T-helper 1 cell (primary cell): ENCODE results near the gene ATP5F1E.
"Not testable (repeated sequence)": the region's sequence is repeated elsewhere in the genome, so short reads cannot be mapped to it uniquely, and the experiment has no call there.

ENCODE experiments used
- DNase-seq, 5 donors: peaks; one replicate each; pipeline ENCODE4 v3.0.0-alpha.2; 2012 to 2020

Gene ATP5F1E

DNA sequence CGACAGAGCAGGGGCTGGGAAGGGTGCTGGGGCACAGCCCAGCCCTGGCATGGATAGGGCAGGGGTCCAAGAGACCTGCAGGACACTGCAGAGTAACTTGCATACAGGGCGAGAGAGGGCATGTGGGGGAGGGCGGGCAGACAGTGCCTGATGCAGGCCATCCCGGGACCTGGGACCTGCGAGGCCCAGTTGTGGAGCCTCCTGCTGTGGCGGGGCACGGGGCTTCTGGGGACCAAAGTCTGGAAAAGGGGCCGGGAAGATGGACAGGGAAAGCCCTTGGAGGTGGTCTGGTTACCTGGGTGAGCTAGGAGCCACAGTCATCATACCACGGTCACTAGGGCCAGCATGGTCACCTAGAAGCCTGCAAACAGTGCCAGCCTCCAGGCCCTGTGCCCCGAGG is 13.3 kb downstream of the ATP5F1E start:
- DNase-seq, result no peak

DNA sequence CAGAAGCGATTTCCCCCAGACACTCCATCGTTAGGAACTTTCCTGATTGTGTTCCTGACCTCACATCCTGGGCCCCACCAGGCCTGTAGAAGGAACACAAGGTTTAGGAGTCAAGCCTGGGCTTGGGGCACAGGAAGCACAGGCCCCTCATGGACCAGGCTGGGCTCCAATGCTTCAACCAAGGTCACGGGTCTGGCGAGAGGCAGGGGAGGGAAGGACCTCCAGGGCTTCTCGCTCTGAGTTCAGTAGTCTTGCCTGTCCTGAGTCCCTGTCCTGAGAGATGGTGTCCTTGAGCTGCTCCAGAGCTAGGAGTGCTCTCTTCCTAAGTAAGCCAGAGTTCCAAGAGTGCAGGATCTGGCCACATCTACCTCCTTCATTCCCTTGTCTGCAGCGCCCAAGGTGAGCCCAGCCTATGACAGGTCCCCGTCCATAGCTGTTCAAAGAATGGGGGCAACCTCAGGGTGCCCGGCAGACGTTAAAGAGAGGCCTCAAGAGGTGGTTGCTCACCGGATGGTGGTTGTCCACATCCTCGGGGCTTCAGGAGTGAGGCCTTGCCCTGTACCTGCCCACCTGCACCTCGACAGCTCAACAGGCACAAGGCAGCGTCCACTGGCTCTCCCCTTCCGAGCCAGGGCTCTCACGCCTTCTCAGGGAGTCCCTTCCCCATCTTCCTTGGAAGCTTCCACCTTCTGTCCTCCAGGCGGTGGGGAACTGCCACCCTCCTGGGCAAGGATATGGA is 14.5 kb downstream of the ATP5F1E start:
- no peak for DNase-seq

DNA sequence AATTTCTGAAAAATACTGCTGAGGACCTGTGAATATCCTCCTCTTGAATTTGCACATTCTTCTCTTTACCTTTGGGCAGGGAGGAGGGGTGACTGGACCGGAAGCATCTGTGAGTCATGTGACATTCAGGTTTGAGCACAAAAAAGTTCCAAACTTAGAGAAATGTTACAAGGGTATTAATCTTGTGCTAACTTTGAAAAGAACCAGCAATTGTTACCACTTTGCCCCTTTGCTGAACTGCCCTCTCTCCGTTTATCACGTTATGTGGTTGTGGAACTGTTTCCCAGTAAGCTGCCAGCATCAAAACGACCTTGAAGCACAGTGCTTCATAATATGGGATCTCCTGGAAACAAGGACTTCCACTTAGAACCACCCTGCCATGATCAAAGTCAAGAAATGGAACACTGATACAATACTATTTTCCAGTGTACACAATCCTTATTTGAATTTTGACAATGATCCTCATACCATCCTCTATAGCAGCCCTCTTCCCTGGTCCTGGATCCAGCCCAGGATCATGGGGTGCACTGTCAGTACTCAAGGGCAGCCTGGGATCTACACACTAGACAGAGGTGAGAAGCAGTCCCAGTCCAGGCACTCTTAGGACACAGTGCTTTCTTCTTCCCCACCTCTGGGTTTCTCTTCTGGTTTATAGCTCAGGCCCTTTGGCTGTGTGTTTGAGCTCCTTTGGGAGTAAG is 15.2 kb downstream of the ATP5F1E start:
- no peak for DNase-seq

DNA sequence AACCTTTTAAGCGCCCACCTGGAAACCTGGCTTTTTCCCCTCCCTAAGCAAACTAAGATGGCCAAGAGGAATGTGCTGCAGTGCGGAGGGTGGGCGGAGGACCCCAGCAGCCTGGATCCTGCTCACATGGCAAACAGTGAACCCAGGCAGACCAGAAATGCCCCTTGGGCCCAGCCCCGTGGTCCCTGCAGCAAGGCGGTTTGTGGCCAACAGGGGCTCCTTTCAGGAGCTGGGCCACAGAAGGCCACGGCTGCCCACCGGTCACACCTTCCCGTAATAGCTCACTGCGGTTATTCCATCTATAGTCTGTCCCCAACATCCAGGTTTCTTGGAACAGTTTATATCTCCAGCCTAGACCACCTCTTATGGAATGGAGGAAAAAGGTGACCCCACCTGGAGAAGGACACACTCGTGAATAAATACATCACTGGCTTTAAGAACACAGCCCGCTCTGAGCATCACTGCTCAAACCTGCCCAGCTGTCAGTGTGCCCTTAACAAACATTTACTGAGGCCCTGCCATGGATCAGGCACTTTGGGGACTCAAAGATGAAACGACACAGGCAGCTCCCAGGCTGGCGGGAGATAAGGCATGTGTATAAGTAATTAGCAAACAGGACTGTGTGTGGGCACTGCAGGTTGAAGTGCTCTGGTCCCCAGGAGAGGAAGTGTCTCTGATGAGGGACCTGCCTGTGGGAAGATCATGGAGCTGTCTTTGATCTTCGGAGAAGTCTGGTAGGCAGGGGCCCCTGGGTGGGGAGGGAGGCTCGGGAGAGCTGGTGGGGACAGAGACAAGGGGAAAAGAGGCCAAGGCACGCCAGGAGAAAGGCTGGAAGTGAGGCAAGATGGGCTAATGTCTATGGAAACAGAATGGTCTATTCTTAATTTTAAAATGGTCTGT is 16.1 kb downstream of the ATP5F1E start:
- no peak for DNase-seq

DNA sequence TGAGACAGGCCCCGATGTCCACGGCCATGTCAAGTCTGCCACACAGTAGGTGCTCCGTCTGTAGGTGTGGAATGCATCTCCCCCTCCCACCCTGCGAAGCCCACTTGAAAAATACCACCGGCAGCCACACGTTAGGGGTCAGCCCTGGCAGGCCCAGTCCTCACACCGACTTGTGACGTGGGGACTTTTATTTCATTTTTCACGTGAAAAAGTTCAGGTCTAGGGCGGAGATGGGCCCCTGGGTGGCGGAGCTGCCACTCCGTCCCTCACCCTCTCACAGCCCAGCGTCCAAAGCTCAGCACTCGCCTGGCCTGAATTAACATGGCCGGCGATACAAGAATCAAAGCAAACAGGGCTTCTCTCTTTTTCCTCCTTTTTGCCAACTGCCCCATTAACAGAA is 16.7 kb downstream of the ATP5F1E start:
- DNase-seq, result no peak

DNA sequence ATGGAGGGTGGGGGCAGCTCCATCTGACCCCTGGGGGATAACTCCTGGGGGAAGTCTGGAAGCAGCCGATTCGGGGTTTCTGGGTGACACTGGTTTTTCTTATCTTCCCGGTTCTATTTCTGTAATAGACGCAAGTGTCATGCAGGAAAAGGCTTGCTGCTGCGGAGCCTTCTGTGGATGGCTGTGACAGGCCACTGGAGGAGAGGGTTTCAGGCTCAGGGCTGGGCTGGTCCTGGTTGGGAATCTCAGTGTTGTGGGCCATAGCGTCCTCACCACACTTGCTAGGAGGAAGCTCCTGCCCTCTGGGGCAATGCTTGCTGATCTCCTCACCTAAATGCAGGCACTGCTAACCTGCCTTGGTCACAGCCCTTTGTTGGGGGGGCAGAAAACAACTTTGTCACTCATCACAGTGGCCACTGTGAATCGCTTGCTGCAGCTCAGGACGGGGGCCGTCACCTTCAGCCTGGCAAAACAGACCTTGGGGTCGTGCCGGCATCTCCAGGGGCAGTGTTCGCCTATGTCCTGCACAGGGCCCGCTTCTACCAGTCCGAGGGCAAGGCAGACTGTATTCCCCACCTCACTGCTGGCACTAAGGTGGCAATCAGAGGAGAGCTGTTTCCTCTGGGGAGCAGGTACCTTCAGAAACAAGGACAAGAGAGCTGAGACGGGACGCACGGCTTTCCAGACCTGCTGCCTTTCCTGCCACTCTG is 17.3 kb downstream of the ATP5F1E start:
- DNase-seq, result no peak

DNA sequence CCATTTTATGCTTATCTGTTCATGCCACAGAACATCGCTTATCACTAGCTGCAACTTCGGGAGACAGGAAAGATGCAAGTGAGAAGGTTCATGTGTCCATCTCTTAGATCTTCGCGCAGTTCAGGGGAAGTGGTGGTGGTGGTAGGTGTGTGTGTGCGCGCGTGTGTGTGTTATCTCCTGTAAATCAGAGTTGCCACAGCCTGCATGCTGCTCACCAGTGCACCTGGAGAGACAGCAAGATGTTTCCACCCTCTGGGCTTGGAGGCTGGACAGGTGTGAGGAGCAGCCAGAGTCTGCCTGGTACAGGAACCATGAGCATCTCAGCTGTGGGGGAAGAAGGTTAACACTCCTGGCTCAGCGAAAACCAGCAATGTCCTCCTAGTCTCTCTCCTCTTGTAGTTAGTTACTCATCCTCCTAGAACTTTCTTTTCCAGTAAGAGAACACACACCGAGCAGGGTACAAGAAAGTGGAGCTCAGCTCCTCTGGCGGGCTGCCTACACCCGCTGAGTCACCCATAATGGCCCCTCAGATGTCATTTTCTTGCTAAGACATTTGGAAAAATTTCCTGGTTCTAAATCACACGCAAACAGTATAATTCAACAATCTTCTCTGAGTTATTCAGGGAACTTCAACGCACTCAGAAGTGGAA is 18.1 kb downstream of the ATP5F1E start:
- peak in 1 of 5 donors; percentile 33 for DNase-seq

DNA sequence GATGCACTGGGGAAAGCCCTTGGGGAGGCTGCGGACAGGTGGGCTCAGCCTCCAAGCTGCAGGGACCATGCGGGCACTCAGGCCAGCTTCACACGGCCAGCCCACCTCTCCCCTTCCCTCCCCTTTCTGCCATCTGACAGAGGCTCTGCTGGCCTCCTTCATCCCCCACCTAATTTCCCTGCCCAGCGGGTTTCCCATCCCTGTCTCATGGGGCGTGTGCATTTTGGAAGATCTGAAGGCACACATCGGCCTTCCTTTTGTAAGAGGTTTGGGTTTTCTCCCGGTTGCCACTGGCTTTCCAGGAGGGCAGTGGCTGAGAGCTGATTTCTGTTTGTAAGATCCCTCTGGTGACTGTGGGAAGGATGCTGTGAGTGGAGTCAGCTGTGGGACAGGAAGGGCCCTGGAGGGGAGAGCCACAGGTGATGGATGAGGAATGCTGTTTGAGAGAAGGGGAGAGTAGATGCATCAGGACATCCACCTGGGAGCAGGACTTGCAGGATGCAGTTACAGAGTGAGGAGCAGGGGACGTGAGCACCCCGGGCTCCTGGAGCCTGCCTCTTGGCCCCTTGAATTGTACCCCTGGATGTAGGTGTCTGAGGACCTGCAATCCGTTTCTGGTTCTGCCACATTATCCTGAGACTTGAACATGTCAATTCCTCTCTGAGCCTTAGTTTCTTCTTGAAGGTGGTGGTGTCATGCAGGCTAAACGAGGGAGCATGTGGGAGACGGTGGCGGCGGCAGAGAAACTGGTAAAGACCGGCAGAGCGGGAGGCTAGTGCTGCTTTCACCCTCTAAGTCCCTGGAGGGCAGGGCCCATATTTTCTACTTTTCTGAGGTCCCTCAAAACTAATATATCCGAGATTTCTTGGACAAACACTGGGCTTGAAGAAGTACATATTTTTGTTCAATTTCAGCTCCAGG is 18.8 kb downstream of the ATP5F1E start:
- DNase-seq, result no peak

DNA sequence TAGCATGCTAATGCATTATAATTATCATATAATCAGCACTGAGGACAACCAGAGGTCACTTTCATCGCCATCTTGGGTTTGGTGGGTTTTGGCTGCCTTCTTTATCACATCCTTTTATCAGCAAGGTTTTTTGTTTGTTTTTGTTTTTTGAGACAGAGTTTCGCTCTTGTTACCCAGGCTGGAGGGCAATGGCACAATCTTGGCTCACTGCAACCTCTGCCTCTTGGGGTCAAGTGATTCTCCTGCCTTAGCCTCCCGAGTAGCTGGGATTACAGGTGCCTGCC is 20.3 kb downstream of the ATP5F1E start:
- DNase-seq, result not testable (repeated sequence)

DNA sequence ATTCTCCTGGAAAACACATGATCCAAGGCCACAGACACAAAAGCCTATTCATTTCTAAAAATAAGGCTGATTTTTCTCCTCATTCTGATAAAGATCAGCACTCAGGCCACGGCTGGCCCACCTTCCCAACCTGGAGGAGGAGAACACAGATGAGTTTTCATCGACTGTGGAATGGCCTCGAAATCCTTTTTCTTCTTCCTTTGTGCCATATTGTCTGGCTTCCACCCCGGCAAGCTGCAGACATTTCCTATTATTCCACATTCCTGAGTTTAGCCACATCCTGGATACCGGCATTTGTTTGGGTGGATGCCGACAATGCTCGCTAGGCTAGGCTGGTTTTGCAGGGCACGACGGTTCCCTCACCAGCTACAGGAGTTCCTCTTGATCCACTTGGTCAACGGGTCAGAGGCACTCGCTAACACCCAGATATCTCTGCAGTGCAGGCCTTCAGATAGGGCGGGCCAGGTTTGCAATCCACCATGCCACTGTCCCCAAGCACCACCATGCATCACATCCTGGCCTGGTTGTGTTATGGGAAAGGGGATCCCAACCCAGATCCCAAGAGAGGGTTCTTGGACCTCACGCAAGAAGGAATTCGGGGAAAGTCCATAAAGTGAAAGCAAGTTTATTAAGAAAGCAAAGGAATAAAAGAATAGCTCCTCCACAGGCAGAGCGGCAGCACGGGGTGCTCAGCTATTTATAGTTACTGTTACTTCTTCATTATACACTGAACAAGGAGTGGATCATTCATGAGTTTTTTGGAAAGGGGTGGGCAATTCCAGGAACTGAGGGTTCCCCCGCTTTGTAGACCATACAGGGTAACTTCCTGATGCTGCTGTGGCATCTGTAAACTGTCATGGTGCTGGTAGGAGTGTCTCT is 20.9 kb downstream of the ATP5F1E start:
- DNase-seq, result peak in 1 of 5 donors; percentile 38

DNA sequence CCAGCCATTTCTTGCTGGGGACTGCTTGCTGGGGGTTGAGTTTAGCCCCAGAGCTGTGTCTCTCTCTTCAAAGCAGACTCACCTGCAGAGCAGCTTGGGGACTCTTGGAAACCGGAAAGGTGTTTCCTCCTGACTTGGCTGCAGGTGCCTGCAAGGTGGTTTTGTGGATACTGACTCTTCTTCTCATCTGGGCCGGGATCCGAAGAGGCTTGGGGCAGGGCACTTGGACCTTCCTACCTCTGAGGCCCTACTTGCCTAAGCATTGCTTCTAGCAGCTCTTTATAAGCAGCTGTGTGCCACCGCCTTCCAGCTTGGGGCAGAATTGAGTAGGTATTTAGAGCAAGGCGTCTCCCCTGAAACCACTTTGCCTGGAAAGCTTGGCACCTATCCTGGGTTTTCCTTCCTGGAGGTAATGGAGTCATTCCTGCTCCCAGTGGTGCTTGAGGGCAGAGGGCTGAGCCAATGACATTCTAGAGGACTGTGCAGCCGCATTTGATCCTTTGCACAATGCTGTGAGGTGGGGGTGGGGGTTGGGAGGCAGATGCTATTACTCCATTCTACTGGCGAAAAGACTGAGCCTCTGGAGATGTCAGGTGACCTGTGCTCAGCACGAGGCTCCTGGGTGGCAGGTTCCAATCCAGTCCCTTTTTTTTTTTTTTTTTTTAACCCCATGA is 21.7 kb downstream of the ATP5F1E start:
- no peak for DNase-seq

DNA sequence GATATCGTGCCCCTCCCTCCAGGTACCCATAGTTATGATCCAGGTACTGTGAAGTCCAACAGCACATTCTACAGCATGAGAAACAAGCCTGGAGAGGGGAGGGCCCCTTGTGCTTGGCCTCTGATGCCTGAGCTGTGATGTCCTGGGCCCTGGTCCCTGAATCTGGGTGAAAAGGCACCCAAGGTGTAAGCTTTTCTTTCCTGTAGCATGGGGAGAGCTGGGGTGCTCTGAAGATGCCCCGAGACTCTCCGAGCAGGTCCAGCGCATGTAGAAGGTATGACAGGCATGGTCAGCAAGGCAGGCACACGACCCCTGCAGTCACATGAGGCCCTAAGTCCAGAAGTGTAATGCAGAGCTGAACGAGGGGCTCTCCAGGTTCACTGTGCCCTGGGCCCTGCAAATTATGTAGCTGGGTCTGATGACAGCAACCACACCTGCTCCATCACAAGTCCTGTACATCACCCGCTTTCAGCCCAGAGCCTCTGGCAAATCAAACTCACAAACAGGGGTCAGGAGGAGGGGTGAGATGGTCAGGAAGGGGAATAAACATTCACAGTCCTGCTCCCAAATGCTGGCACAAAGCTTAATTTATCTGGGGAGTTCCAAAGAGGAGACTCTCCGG is 23.3 kb downstream of the ATP5F1E start:
- DNase-seq, result no peak

DNA sequence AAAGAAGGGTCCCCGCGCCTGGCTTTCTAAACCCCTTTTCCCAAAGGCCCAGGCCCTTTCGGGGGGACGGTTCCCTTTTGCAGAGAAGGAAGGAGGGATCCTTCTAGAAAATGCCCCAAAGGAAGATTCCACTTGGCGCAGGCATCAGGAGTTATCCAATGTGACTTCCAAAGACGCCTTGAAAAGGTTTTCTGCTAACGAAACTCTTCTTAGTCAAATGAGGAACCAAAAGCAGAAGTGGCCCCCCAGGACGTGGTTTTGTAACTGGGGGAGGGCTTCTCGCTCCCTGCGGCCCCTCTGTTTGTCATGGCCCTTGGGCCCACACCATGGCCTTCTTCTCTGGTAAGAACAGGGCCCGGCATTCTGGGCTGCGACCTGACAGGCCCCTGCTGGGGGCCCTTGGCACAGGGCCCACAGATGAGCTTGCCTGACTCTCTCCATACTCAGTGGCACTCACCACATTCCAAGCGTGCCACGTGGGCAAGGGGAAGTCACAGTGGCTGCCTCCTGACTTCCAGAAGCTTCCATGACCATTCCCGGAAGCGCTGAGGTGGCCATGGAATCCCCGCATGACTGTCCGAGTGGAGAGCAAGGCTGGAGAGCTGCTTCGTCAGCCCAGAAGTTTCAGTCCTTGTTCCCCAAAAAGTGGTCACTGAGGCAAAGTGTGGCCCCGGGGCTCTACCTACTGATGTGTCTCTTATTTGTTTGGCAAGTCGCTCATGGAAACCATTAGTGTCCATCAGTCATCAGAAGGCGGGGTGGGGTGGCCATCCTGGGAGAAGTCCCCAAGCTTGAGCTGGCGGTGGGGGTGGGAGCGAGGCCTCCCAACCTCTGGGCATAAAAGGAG is 24.2 kb downstream of the ATP5F1E start:
- DNase-seq, result no peak

DNA sequence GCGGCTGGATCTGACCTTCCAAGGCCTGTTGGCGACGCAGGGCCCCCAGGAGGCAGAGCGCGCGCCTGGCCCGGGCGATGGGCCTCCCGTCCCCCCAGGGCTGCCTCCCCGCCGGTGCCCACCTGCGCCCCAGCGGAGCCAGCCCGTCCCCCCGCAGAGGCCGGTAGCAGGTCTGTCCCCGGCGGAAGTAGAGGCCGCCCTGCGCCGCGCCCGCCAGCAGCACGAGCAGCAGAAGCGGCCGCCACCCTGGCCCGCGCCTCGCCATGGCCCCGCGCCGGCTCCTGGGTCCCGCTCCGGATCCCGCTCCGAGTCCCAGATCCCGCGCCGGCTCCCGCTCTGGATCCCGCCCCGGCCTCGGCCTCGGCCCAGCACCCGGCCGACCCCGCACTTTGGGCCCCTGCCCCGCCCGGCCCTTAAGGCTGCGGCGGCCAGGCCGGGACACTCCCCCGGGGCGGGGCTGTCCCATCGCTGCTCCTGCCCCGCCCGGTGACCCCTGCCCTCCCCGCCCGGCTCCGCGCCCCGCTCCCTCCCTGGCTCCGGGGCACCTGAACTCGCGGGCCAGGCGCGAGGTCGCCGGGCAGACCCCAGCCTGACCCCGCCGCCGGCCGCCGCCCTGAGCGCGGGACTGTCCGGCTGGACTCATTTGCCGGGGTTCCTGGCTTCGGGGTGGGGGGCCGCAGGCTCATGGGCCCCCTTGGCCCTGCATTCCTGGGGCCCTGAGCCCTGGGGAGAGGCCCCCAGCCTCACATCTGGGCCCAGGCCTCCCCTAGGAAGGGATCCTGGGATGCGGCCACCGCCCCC is 25.1 kb downstream of the ATP5F1E start, which contains the start of gene CTSZ:
Gene CTSZ (minus strand): TSS at position 391 of the 801 bp plus-strand sequence. CDS start 126 bp downstream, at position 265.
- DNase-seq, result peak in 2 of 5 donors; percentile 41 to 45

DNA sequence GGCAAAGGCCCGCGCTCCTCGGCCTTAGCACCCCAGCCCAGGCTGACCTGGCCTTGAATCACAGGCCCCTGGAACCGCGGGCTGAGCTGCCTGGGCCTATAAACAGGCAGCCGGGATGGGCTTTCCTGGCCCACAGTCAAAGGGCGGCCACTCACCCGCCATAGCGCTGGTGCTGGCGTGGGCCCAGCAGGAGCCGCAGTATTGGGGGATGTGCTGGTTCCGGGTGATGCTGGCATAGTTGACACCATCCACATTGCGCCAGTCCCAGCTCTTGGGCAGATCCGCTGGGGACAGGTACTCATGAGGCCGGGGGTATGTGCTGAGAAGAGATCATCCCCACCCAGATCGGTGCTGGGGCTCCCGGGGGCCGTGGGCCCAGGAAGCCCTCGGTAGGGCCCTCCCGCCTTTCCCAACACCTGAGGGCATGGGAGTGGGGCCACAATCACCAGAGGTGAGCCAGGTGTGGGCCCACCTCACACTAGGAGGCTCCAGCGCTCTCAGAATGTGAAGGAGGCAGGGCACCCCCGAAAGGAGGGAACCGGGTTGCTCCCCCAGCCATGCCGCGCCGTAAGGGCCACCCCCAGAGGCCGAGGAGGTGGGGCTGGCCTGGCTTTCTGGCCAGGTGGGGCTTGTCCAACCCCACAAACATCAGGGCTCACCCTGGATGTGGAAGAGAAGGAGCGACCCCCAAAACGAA is 25.8 kb downstream of the ATP5F1E start:
- DNase-seq, result no peak

DNA sequence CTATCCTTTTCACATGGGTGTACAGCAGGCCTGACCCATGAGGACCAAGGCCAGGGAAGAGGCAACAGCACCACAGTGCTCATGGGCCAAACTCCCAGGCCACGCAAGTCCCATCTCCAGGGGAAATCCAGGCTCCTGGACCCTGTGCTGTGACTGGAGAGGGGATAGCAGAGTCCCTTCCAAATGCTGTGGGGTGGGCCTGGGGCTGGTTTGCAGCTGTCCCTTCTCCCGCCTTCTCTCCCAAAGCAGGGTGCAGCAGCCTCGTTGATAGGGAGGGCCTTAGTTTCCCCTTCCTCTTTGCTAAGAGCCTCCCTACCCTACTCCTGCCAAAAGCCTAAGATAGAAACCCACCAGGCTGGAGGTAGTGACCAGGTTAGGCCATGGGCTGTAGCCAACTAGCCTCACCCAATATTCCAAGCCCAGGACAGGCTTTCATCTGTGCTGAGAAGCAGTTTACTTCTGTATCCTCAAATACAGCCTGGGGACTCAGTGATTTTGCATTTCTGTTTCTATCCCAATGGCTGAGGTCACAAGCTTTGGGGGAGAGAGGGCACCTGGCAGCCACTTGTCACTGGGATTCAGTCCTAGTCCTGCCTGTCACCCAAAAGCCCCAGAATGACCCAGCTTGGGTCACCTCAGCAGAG is 26.5 kb downstream of the ATP5F1E start:
- no peak for DNase-seq
